Spleen (tissue), 11 donors: ENCODE results near the gene ZC3H12C. TPM values are rescaled to one million over a fixed set of nuclear protein-coding genes. Genes with fewer than 3 reads are reported as not detected.

Source experiments
- DNase-seq: peaks from one replicate; pipeline ENCODE4 v3.0.0-alpha.2; 2020
- H3K27ac ChIP-seq, 8 donors: fragments of 200-600 bp; sonication (generic) in 7 of 8; 1 replicate in 4 of 8; 2 replicates in 4 of 8; pipeline versions ENCODE4 v1.5.0 to v1.8.0; 2016 to 2021; ENCODE audit warnings: inconsistent platforms in 4 of 8, mild to moderate bottlenecking in 4 of 8, moderate library complexity in 1 of 8
- H3K27me3 ChIP-seq, 7 donors: fragments of 200-600 bp; sonication (generic) in 6 of 7; replicated peaks in 1 of 7; 1 replicate in 4 of 7; 2 replicates in 3 of 7; pipeline versions ENCODE4 v1.5.0 to v1.8.0; 2016 to 2021; ENCODE audit warnings: inconsistent platforms in 3 of 7, mild to moderate bottlenecking in 1 of 7
- H3K36me3 ChIP-seq, 6 donors: fragments of 200-600 bp; sonication (generic) in 5 of 6; 1 replicate in 4 of 6; 2 replicates in 2 of 6; pipeline versions ENCODE4 v1.5.0 to v1.8.0; 2016 to 2021; ENCODE audit warnings: inconsistent platforms in 2 of 6
- H3K4me1 ChIP-seq, 6 donors: fragments of 200-600 bp; sonication (generic) in 5 of 6; 1 replicate in 3 of 6; 2 replicates in 3 of 6; pipeline versions ENCODE4 v1.5.0 to v1.8.0; 2016 to 2021; ENCODE audit warnings: inconsistent platforms in 3 of 6
- H3K4me3 ChIP-seq, 8 donors: fragments of 200-600 bp; sonication (generic) in 7 of 8; 1 replicate in 4 of 8; 2 replicates in 4 of 8; pipeline versions ENCODE4 v1.5.0 to v1.8.0; 2016 to 2021; ENCODE audit warnings: inconsistent platforms in 4 of 8, mild to moderate bottlenecking in 4 of 8, moderate library complexity in 2 of 8
- H3K9me3 ChIP-seq, 8 donors: fragments of 200-600 bp; sonication (generic) in 7 of 8; 1 replicate in 4 of 8; 2 replicates in 4 of 8; pipeline versions ENCODE4 v1.5.0 to v1.8.0; 2016 to 2021; ENCODE audit warnings: inconsistent platforms in 4 of 8
- POLR2A ChIP-seq, 3 donors: fragments of 450-650 bp; IDR thresholded peaks; one replicate each; pipeline ENCODE4 v1.5.1; 2017; ENCODE audit warnings: antibody characterized with exemption in 3 of 3, mild to moderate bottlenecking in 1 of 3
- POLR2AphosphoS5 ChIP-seq, 3 donors: sonication (generic); formaldehyde crosslinking; IDR thresholded peaks; one replicate each; pipeline ENCODE4 v1.5.1; 2017; ENCODE audit warnings: antibody characterized with exemption in 3 of 3
- WGBS, 5 donors: extraction: QIAGEN DNeasy Blood & Tissue Kit in 3 of 5; methylation state at CpG; one replicate each; pipeline versions ENCODE4 v1.1.5 to v1.1.7; 2013 to 2018; 5-methylcytosine and 5-hydroxymethylcytosine counted together
- intact Hi-C: fragments of 100-400 bp; cut with DNase I; formaldehyde crosslinking; loops from one replicate; pipeline ENCODE4 v1.15.0; 2023; ENCODE audit warnings: low total_unique reads
- polyA plus RNA-seq, 3 donors: library from polyadenylated mRNA; stranded (reverse); fragments of 200-250 nt; gene quantifications; one replicate each; pipeline ENCODE4 v1.2.1, GENCODE V29; 2013
- total RNA-seq, 7 donors: library from RNA; depleted of rRNA in 3 of 7; stranded (reverse); fragments of >200 nt in 3 of 7; fragmentation: NEBNext Ultra II Directional in 4 of 7; extraction: Animal tissue kit (Norgen Biotek cat#: 25700) in 4 of 7; gene quantifications; one replicate each; pipeline versions ENCODE4 v1.1.0 to v1.2.1, GENCODE V29; 2016 to 2021
- TF ChIP-seq, protein P1 (sequence below), 11 experiments: fragments of 200-600 bp in 7 of 11; fragments of 450-650 bp in 4 of 11; sonication (generic) in 4 of 11; IDR thresholded peaks in 8 of 11; conservative IDR thresholded peaks in 3 of 11; 1 replicate in 7 of 11; 2 replicates in 4 of 11; pipeline versions ENCODE4 v1.4.0 to v1.8.0; 2016 to 2021; ENCODE audit warnings: antibody characterized with exemption in 11 of 11, inconsistent platforms in 4 of 11, mild to moderate bottlenecking in 1 of 11
- donor health status: healthy with polysubstance abuse.
- donor health status: DM: no; HTN: no; CAD: no; lungs with moderate emphysema.
- donor health status: DM: no; HTN: no; CAD: no.
- donor health status: Bipolar disorder and iron deficiency.
- donor health status: healthy.
- donor health status: DM: no; HTN: no; CAD: no.
- donor health status: DM: yes; HTN: yes; CAD: no.

Gene ZC3H12C
- total and polyA plus RNA-seq, 10 donors, result 0.44 to 10.4 (median 5.1) TPM

DNA sequence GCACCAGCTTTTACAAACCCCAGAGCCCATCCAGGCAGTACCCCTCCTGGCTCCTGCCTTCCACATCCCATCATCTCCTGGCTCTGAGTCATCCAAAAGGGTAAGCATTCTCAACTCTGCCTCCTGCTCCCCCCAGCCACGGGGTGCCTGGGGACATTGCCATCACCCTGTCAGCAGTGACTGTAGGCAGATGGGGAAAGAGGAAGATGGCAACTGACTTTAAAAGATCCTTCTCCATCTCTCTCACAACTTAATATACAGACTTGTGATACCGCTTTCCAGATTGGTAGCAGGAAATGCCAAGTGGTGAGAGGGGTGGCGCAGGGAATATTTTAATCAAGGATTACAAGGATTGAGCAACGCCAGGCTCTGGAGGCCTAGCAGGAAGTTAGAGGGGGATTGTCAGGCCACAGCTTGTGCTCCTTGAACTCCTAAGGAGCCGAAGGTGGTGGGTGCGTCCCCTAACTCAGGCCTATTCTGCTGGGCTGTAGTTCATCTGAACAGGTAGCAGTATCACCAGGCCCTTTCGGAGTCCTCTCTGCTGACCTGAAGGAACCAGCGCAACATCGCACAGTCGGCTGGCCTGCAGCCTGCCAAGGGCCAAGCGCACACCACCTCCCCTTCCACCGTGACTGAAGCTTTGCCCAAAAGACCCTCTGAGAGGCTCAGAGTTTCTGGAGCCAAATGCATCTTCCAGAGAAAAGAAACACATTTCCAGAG is 83.3 kb downstream of the ZC3H12C start:
- intact Hi-C loops, result no loop called here
- TF ChIP-seq POLR2A (IDR thresholded peaks at IDR 0.05) (no peak), POLR2AphosphoS5 (IDR thresholded peaks at IDR 0.05) (no peak)
- TF ChIP-seq, protein P1, sequence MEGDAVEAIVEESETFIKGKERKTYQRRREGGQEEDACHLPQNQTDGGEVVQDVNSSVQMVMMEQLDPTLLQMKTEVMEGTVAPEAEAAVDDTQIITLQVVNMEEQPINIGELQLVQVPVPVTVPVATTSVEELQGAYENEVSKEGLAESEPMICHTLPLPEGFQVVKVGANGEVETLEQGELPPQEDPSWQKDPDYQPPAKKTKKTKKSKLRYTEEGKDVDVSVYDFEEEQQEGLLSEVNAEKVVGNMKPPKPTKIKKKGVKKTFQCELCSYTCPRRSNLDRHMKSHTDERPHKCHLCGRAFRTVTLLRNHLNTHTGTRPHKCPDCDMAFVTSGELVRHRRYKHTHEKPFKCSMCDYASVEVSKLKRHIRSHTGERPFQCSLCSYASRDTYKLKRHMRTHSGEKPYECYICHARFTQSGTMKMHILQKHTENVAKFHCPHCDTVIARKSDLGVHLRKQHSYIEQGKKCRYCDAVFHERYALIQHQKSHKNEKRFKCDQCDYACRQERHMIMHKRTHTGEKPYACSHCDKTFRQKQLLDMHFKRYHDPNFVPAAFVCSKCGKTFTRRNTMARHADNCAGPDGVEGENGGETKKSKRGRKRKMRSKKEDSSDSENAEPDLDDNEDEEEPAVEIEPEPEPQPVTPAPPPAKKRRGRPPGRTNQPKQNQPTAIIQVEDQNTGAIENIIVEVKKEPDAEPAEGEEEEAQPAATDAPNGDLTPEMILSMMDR (IDR thresholded peaks at IDR 0.05 in 8 of 11, conservative IDR thresholded peaks at IDR 0.05 in 3 of 11), result no peak
- peaks cover 0 to 13% (median 9%) of the 10 kb centered on the region in 6 donors for H3K4me1 ChIP-seq
- WGBS, 5 donors, result 75 to 88% (median 83%) methylated on average over 12 of the region's 12 CpGs
- H3K27me3 ChIP-seq, result no peaks in the 10 kb centered on the region
- H3K36me3 ChIP-seq, result no peaks in the 10 kb centered on the region
- H3K27ac ChIP-seq, result no peak overlapping the region
- DNase-seq, result peak; percentile 41
- no peaks in the 10 kb centered on the region for H3K9me3 ChIP-seq
- no peak overlapping the region for H3K4me3 ChIP-seq

GRCh38 chr11:110177086-110177456 is 83.9 kb downstream of the ZC3H12C start:
- WGBS, 5 donors, result 49 to 63% (median 58%) methylated on average over 7 of the region's 7 CpGs
- Histone ChIP-seq H3K27ac (no peak overlapping the region), H3K4me1 (peaks cover 0 to 13% (median 9%) of the 10 kb centered on the region in 6 donors), H3K9me3 (no peaks in the 10 kb centered on the region), H3K36me3 (no peaks in the 10 kb centered on the region), H3K4me3 (no peak overlapping the region), H3K27me3 (no peaks in the 10 kb centered on the region)
- intact Hi-C loops, result no loop called here
- peak; percentile 52 for DNase-seq
- TF ChIP-seq POLR2AphosphoS5 (IDR thresholded peaks at IDR 0.05), result no peak
- no peak for TF ChIP-seq POLR2A (IDR thresholded peaks at IDR 0.05)
- TF ChIP-seq, protein P1 (IDR thresholded peaks at IDR 0.05 in 8 of 11, conservative IDR thresholded peaks at IDR 0.05 in 3 of 11), result no peak

DNA sequence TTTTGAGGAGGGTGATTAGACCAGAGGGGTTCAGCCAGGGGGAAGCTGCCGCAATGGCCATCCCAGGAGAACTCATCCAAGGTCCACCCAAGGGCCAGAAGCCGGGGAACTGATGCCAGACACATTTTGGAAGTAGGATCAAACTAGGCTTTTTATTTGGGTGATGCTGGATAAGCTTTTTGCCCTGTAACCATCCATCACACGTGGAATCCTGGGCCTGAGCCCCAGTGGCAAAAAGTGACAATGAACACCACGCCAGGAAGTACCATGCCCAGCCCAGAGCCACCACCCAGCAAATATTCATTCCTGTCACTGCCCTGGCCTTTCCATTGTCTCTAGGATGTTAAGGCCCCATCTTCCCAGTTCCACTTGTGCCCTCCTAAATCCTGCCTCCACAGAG is 85.9 kb downstream of the ZC3H12C start:
- H3K27ac ChIP-seq, result no peak overlapping the region
- no peaks in the 10 kb centered on the region for H3K9me3 ChIP-seq
- no peaks in the 10 kb centered on the region for H3K27me3 ChIP-seq
- intact Hi-C loops, result no loop called here
- 86 to 94% (median 91%) methylated on average over 4 of the region's 4 CpGs for WGBS, 5 donors
- no peak overlapping the region for H3K4me3 ChIP-seq
- H3K36me3 ChIP-seq, result no peaks in the 10 kb centered on the region
- DNase-seq, result peak; percentile 18
- TF ChIP-seq POLR2A (IDR thresholded peaks at IDR 0.05), result no peak
- no peak for TF ChIP-seq POLR2AphosphoS5 (IDR thresholded peaks at IDR 0.05)
- TF ChIP-seq, protein P1 (IDR thresholded peaks at IDR 0.05 in 8 of 11, conservative IDR thresholded peaks at IDR 0.05 in 3 of 11), result no peak
- peaks cover 0 to 9% (median 5%) of the 10 kb centered on the region in 6 donors for H3K4me1 ChIP-seq

- Histone ChIP-seq H3K9me3 (no peaks in the 10 kb centered on the region), H3K4me1 (no peaks in the 10 kb centered on the region), H3K4me3 (no peak overlapping the region), H3K36me3 (no peaks in the 10 kb centered on the region), H3K27ac (no peak overlapping the region), H3K27me3 (peaks cover 0 to 10% (median 0%) of the 10 kb centered on the region in 7 donors)
- intact Hi-C loops, result no loop called here
- DNase-seq, result no peak
- TF ChIP-seq POLR2A (IDR thresholded peaks at IDR 0.05) (no peak), POLR2AphosphoS5 (IDR thresholded peaks at IDR 0.05) (no peak)
- TF ChIP-seq, protein P1 (IDR thresholded peaks at IDR 0.05 in 8 of 11, conservative IDR thresholded peaks at IDR 0.05 in 3 of 11), result no peak
- WGBS, 5 donors, result 85 to 89% (median 86%) methylated on average over 5 of the region's 5 CpGs
Measured at GRCh38 chr11:110182886-110183285, 89.7 kb downstream of the ZC3H12C start.
